GM19397 (cell line): ENCODE measurements around the gene TOB2.
"Not testable (repeated sequence)": the region's sequence is repeated elsewhere in the genome, so short reads cannot be mapped to it uniquely, and the experiment has no call there.

ENCODE experiments used
- ATAC-seq: cut with Tn5 transposase; IDR thresholded peaks from one replicate; pipeline ENCODE4 v1.9.1; 2021; ENCODE audit warnings: mild to moderate bottlenecking, moderate library complexity; ENCODE audit not compliant: unreplicated experiment

The TOB2 gene

GRCh38 chr22:41468381-41469217 is 22.0 kb upstream of the TOB2 start, which contains the start of the genes ACO2 and PHF5A:
TSS of gene ACO2 (plus strand) at chr22:41469117. CDS start at chr22:41469147, 30 bp downstream.
TSS of gene PHF5A (minus strand) at chr22:41468692. CDS start at chr22:41468653, 39 bp downstream.
- peak; percentile 89 for ATAC-seq

GRCh38 chr22:41461901-41462300 is 15.3 kb upstream of the TOB2 start:
- no peak for ATAC-seq

GRCh38 chr22:41460071-41460470 is 13.5 kb upstream of the TOB2 start:
- ATAC-seq, result not testable (repeated sequence)

- ATAC-seq, result no peak
Observed at GRCh38 chr22:41459431-41459830, 12.8 kb upstream of the TOB2 start.

- no peak for ATAC-seq
Observed at GRCh38 chr22:41458161-41458728, 11.6 kb upstream of the TOB2 start.

- peak; percentile 42 for ATAC-seq
Observed at GRCh38 chr22:41448189-41448808, 1.7 kb upstream of the TOB2 start.

GRCh38 chr22:41447435-41448188 is 1.0 kb upstream of the TOB2 start:
- peak; percentile 12 for ATAC-seq

GRCh38 chr22:41446057-41446501 is 522 bp downstream of the TOB2 start:
- ATAC-seq, result no peak

- ATAC-seq, result no peak
Observed at GRCh38 chr22:41445129-41446056, 1.2 kb downstream of the TOB2 start.

GRCh38 chr22:41444360-41445128 is 2.1 kb downstream of the TOB2 start:
- peak; percentile 44 for ATAC-seq

GRCh38 chr22:41442240-41442792 is 4.3 kb downstream of the TOB2 start:
- ATAC-seq, result no peak

GRCh38 chr22:41440511-41440910 is 6.1 kb downstream of the TOB2 start:
- not testable (repeated sequence) for ATAC-seq

GRCh38 chr22:41437198-41437597 is 9.4 kb downstream of the TOB2 start:
- no peak for ATAC-seq

- no peak for ATAC-seq
Observed at GRCh38 chr22:41436322-41437113, 10.1 kb downstream of the TOB2 start.

- no peak for ATAC-seq
Observed at GRCh38 chr22:41435560-41435959, 11.0 kb downstream of the TOB2 start.

- not testable (repeated sequence) for ATAC-seq
Observed at GRCh38 chr22:41434361-41435003, 12.1 kb downstream of the TOB2 start.

- ATAC-seq, result not testable (repeated sequence)
Observed at GRCh38 chr22:41433480-41433879, 13.1 kb downstream of the TOB2 start.
